ENCODE data around the gene ZNF619.

- TF ChIP-seq ZBTB33 (IDR thresholded peaks at IDR 0.05; ENCODE audit: borderline replicate concordance, low read depth), result no peak
- TF ChIP-seq EP300 (IDR thresholded peaks at IDR 0.05; ENCODE audit: borderline replicate concordance in 1 of 2, low read depth in 1 of 2, low read length in 1 of 2), result no peak
- TF ChIP-seq CTCF (IDR thresholded peaks at IDR 0.05), result no peak
- no peak for TF ChIP-seq RAD21 (IDR thresholded peaks at IDR 0.05; ENCODE audit: low read length)
- no peak for TF ChIP-seq YY1 (IDR thresholded peaks at IDR 0.05; ENCODE audit: low read depth)
- no peak for TF ChIP-seq CHD2 (IDR thresholded peaks at IDR 0.05; ENCODE audit: low read length, partially characterized antibody)
- no peak for TF ChIP-seq NRF1 (IDR thresholded peaks at IDR 0.05; ENCODE audit: low read depth, low read length)
- TF ChIP-seq EZH2phosphoT487 (IDR thresholded peaks at IDR 0.05; ENCODE audit: borderline replicate concordance, low read depth), result no peak
Measured at GRCh38 chr3:40477666-40478065, 744 bp downstream of the ZNF619 start.
